ENCODE data around the gene CHRNA10. TPM values are rescaled to one million over a fixed set of nuclear protein-coding genes. Genes with fewer than 3 reads are reported as not detected.

Gene CHRNA10
- total and polyA plus RNA-seq, 2 of the 13 experiments (the other 11 are each of a cell fraction or from before 2014, with no cell fraction given): 0.53 to 0.71 TPM

GRCh38 chr11:3622521-3622920 is 48.7 kb downstream of the CHRNA10 start (continued):
- TF ChIP-seq ZXDC (CRISPR knock-in tag; IDR thresholded peaks at IDR 0.05): no peak
- no peak for TF ChIP-seq KLF16 (CRISPR knock-in tag; IDR thresholded peaks at IDR 0.05)
- TF ChIP-seq, protein P1, sequence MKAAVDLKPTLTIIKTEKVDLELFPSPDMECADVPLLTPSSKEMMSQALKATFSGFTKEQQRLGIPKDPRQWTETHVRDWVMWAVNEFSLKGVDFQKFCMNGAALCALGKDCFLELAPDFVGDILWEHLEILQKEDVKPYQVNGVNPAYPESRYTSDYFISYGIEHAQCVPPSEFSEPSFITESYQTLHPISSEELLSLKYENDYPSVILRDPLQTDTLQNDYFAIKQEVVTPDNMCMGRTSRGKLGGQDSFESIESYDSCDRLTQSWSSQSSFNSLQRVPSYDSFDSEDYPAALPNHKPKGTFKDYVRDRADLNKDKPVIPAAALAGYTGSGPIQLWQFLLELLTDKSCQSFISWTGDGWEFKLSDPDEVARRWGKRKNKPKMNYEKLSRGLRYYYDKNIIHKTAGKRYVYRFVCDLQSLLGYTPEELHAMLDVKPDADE (CRISPR knock-in tag; IDR thresholded peaks at IDR 0.05): no peak
- TF ChIP-seq ZNF781 (CRISPR knock-in tag; IDR thresholded peaks at IDR 0.05; ENCODE audit: borderline replicate concordance, not compliant biosample characterization): no peak

DNA sequence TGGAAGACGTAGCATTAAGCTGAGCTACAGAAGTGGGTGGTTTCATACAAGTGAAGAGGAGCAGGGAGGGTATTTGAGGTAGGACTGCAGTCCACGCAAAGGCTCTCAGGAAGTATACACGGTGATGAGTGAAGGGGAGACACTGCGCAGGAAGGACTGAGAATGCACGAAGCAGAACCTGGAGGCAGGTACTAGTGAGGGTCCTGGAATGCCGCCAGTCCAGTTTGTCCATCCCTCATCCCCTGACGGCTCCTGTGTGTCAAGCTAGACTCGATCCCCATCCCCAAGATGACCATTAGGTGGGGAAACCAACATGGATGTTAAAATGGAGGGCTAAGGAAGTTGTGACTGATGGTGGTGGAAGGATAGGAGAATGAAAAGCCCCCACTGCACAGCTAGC is 53.2 kb downstream of the CHRNA10 start:
- Histone ChIP-seq H3K4me2 (ENCODE audit: low read depth, low read length) (no peak overlapping the region), H3K9me3 (ENCODE audit: low read length) (no peaks in the 10 kb centered on the region), H3K27me3 (ENCODE audit: control insufficient read depth in 1 of 2, insufficient read depth in 2 of 2, low read length in 2 of 2) (peaks cover 0 to 12% of the 10 kb centered on the region in 2 experiments; a peak in 3 of 5 replicates), H3K27ac (ENCODE audit: extremely low read length, insufficient read depth, low read length) (no peak overlapping the region), H3K36me3 (replicated peaks in 1 of 2; ENCODE audit: control insufficient read depth in 1 of 2, insufficient read depth in 2 of 2, low read length in 2 of 2) (no peaks in the 10 kb centered on the region), H3K4me1 (ENCODE audit: insufficient read depth, low read length) (no peaks in the 10 kb centered on the region), H3K79me2 (ENCODE audit: insufficient read depth, low read length) (no peaks in the 10 kb centered on the region), H3K9ac (ENCODE audit: insufficient read depth, low read depth, low read length) (no peak overlapping the region), H3K4me3 (replicated peaks in 1 of 3; ENCODE audit: insufficient read depth in 1 of 3, low read depth in 2 of 3, low read length in 3 of 3) (no peak overlapping the region), H4K20me1 (ENCODE audit: insufficient read depth, low read length) (no peaks in the 10 kb centered on the region), H2AFZ (ENCODE audit: low read length) (no peak overlapping the region)
- in situ Hi-C loops (cut with HindIII; ENCODE audit: extremely low pct_ligation_motif_present, low pct_unique_long_range_greater_than_20kb): no loop called here
- no peak for ATAC-seq
- intact Hi-C loops (cut with micrococcal nuclease; ENCODE audit: unreplicated experiment): no loop called here
- CTCF ChIA-PET (ENCODE audit: low intra/inter-chr PET ratio, low total read pairs): no interaction called here
- BruUV-seq (replicated peaks): no TSS peak
- no peak for DNase-seq (ENCODE audit: low spot score)
- WGBS (ENCODE audit: low lambda C conversion rate): 47% methylated on average over 8 of the region's 8 CpGs
- POLR2A ChIA-PET: no interaction called here
- no peak for FAIRE-seq
- no peak for TF ChIP-seq MAZ (IDR thresholded peaks at IDR 0.05; ENCODE audit: borderline replicate concordance, low read depth, low read length)
- TF ChIP-seq MAZ (CRISPR knock-in tag; IDR thresholded peaks at IDR 0.05; ENCODE audit: low read depth): no peak
- TF ChIP-seq ATM (IDR thresholded peaks at IDR 0.05; ENCODE audit: borderline replicate concordance): no peak
- TF ChIP-seq YEATS4 (CRISPR knock-in tag; IDR thresholded peaks at IDR 0.05; ENCODE audit: borderline replicate concordance): no peak
- no peak for TF ChIP-seq CC2D1A (CRISPR knock-in tag; IDR thresholded peaks at IDR 0.05)
- TF ChIP-seq ZNF234 (CRISPR knock-in tag; conservative IDR thresholded peaks at IDR 0.05): no peak
- no peak for TF ChIP-seq ZNF335 (CRISPR knock-in tag; IDR thresholded peaks at IDR 0.05)
- TF ChIP-seq, protein P2, sequence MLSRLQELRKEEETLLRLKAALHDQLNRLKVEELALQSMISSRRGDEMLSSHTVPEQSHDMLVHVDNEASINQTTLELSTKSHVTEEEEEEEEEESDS (CRISPR knock-in tag; IDR thresholded peaks at IDR 0.05; ENCODE audit: borderline replicate concordance): no peak
- no peak for TF ChIP-seq SP5 (CRISPR knock-in tag; IDR thresholded peaks at IDR 0.05; ENCODE audit: borderline replicate concordance, low read depth)
- TF ChIP-seq SKI (IDR thresholded peaks at IDR 0.05; ENCODE audit: partially characterized antibody): no peak
- no peak for TF ChIP-seq RXRA (CRISPR knock-in tag; IDR thresholded peaks at IDR 0.05)
- no peak for TF ChIP-seq ZKSCAN8 (CRISPR knock-in tag; IDR thresholded peaks at IDR 0.05; ENCODE audit: borderline replicate concordance)
- TF ChIP-seq ZFY (CRISPR knock-in tag; IDR thresholded peaks at IDR 0.05): no peak
- TF ChIP-seq, protein P3, sequence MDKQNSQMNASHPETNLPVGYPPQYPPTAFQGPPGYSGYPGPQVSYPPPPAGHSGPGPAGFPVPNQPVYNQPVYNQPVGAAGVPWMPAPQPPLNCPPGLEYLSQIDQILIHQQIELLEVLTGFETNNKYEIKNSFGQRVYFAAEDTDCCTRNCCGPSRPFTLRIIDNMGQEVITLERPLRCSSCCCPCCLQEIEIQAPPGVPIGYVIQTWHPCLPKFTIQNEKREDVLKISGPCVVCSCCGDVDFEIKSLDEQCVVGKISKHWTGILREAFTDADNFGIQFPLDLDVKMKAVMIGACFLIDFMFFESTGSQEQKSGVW (CRISPR knock-in tag; IDR thresholded peaks at IDR 0.05; ENCODE audit: borderline replicate concordance): no peak
- no peak for TF ChIP-seq ZNF101 (CRISPR knock-in tag; IDR thresholded peaks at IDR 0.05; ENCODE audit: borderline replicate concordance, low read depth)
- no peak for TF ChIP-seq ZNF256 (CRISPR knock-in tag; conservative IDR thresholded peaks at IDR 0.05)
